NCI-H2227 treated with DMSO at 0.1 percent for 48 hours (cell line): ENCODE results near the gene PCED1B.
"Not testable (repeated sequence)": the region's sequence is repeated elsewhere in the genome, so short reads cannot be mapped to it uniquely, and the experiment has no call there.

Experiments used
- DNase-seq: peaks from one replicate; lab custom pipeline; 2025; lab: John Stamatoyannopoulos, UW

Gene PCED1B

DNA sequence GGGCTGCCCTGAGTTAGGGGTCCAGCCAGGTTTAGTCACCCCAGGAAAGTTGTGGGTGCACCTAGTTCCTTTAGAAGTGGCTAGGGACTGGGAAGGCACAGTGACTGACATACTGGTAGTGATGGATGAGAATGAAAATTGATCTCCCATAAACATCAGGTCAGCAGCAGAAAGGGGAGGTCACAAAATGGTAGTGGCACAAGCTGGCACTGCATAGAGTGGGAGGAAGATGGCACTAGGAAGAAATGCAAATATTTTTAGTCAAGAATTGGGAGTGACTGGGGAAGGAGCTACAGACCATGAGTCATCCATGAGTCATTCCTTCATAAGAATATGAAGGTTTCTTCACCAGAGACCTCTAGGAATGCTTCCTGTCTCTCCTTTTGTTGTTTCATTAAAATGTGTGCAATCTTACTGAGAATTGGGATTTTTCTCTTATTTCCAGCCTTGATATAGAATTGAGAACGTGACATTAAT lies 198.6 kb downstream of the PCED1B start:
- no peak for DNase-seq

DNA sequence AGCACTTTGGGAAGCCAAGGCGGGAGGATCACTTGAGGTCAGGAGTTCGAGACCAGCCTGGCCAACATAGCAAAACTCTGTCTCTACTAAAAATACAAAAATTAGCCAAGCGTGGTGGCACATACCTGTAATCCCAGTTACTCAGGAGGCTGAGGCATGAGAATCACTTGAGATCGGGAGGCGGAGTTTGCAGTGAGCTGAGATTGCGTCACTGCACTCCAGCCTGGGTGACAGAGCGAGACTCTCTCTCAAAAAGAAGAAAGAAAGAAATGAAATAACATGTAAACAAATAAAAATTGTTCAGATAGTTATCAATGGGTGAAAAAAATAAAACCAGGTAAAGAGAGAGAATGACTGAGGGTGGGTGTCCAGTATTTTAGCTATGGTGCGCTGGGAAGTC lies 200.3 kb downstream of the PCED1B start:
- not testable (repeated sequence) for DNase-seq

DNA sequence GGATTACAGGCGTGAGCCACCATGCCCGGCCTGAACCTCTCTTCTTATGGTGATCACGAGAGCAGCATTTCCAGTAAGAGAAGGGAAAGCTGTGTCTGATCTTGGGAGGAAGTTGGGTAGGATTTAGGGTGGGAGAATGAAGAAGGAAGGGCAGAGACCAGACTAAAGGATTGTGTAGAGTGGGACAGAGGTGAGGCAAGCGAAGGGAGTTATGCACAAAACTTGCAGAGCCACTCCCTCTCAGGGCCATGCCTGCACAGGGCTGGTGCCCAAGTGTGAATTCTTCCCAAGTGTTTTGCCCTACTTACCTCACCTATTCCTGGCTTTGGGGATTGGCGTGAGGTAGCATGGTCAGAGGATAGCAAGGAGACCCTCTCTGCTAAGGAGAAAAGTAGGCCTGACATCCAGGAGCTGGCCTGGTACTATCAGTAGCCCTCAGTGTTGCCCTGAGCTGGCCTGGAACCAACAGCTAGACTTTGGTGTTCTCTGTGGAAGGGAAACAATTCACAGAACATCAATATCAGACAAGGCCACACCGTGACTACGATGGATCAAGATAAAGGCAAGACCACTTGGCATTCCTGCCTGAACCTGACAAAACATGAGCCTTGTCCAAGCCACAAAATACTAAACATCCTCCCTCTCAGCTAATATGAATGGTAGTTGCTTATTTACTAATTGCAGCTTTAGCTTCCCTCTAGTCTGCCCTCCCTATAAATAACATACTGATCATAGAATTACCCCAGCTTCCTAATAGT lies 201.3 kb downstream of the PCED1B start:
- no peak for DNase-seq

DNA sequence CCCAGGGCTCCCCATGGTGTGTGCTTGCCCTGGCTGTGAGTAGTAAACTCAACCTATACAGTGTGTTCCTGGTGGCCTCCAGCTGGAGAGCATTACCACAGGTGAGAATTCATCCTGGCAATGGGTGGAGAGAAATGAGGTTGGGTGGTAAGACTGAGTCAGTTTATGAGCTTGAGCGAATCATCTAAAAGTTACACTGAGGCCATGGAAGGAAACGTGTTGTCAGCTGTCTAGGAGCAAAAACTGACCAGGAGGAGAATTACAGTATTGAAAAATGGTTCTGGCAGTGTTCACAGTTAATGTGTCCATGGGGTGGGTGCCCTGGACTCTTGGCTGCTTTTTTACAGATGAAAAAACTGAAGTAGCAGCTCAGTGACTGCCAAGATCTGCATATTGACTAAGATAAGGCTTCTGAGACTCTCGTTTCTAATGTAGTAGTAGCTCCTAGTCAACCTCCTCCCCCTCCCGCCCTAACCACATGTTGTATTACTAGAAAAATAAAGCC lies 202.3 kb downstream of the PCED1B start:
- DNase-seq, result no peak

DNA sequence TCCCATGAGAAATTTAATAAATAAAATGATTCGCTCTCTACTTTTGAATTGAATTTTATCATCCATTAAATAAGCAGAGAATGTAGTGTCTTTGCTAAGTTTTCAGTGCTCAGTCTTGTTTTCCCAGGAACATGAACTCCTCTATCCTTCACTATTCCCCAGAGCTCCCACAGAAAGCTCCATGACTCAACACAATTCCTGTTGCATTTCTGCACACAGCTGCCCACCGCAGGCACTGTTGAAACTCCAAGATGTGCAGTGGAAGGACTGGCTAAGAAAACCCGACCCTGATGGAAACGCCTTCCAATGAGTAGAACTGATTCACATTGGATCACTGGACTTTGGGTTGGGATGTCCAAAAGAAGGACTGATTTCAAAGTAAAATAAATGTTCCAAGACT lies 202.8 kb downstream of the PCED1B start:
- DNase-seq, result no peak
